Activated T-cell treated with anti-CD3 and anti-CD28 coated beads, Interleukin-2, amount 50 U/mL, for 4 hours (primary cell): ENCODE results near the gene CITED4. TPM values are rescaled to one million over a fixed set of nuclear protein-coding genes. Genes with fewer than 3 reads are reported as not detected.

Experiments used
- ATAC-seq, 2 donors: fragments of 200-7000 bp; cut with Tn5 transposase; one replicate each; pipeline ENCODE4 v1.10.0; 2021
- DNase-seq: peaks from one replicate; pipeline ENCODE4 v3.0.0-alpha.2; 2020
- H3K27me3 Mint-ChIP-seq: one replicate; pipeline ENCODE4 v1.8.0; 2021; ENCODE audit warnings: low read depth, mixed read lengths
- H3K36me3 Mint-ChIP-seq: one replicate; pipeline ENCODE4 v1.8.0; 2022; ENCODE audit warnings: mixed read lengths; ENCODE audit not compliant: insufficient read depth
- H3K4me1 Mint-ChIP-seq: one replicate; pipeline ENCODE4 v1.8.0; 2021; ENCODE audit warnings: low read depth, mixed read lengths
- H3K4me3 Mint-ChIP-seq: one replicate; pipeline ENCODE4 v1.8.0; 2021; ENCODE audit warnings: mild to moderate bottlenecking, moderate library complexity, mixed read lengths
- H3K9me3 Mint-ChIP-seq: one replicate; pipeline ENCODE4 v1.8.0; 2021; ENCODE audit warnings: mixed read lengths
- total RNA-seq, 3 donors: library from RNA; stranded (reverse); gene quantifications; one replicate each; pipeline ENCODE4 v1.2.1, GENCODE V29; 2021

The CITED4 gene
- total RNA-seq, 3 donors from 2014 or later: 3.1 to 3.5 (median 3.2) TPM

GRCh38 chr1:40838980-40839942, 22.9 kb downstream of the CITED4 start:
- Mint-ChIP-seq H3K9me3 (peaks cover 9% of the 10 kb centered on the region), H3K4me3 (no peak overlapping the region), H3K36me3 (no peaks in the 10 kb centered on the region), H3K27me3 (no peaks in the 10 kb centered on the region), H3K4me1 (peaks cover 15% of the 10 kb centered on the region)
- ATAC-seq: no peak
- DNase-seq: no peak

DNA sequence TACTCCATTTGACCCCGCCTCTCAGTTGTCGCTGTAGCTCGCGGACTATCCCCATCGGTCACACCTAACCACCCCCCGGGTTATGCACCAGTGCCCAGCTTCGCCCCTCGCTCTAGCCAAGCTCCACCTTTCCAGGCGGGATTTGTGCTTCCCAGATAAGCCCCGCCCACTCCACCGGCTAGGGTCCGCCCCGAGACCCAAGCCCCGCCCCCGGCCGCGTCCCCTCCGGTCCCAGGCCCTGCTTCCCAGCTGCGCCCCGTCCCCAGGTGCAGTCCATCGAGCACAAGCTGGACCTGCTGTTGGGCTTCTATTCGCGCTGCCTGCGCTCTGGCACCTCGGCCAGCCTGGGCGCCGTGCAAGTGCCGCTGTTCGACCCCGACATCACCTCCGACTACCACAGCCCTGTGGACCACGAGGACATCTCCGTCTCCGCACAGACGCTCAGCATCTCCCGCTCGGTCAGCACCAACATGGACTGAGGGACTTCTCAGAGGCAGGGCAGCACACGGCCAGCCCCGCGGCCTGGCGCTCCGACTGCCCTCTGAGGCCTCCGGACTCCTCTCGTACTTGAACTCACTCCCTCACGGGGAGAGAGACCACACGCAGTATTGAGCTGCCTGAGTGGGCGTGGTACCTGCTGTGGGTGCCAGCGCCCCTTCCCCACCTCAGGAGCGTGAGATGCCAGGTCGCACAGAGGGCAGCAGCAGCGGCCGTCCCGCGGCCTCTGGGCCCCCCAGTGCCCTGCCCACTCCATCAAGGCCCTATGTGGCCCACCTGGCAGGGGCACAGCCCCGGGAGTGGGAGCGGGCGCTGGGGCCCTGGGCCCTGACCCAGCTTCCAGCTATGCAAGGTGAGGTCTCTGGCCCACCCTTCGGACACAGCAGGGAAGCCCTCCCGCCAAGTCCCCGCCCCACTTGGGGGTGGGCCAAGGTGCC, 23.9 kb downstream of the CITED4 start:
- DNase-seq (no peak), ATAC-seq (no peak)
- H3K4me3 Mint-ChIP-seq: no peak overlapping the region
- H3K4me1 Mint-ChIP-seq: peaks cover 15% of the 10 kb centered on the region
- H3K9me3 Mint-ChIP-seq: peaks cover 9% of the 10 kb centered on the region
- H3K27me3 Mint-ChIP-seq: no peaks in the 10 kb centered on the region
- no peaks in the 10 kb centered on the region for H3K36me3 Mint-ChIP-seq

DNA sequence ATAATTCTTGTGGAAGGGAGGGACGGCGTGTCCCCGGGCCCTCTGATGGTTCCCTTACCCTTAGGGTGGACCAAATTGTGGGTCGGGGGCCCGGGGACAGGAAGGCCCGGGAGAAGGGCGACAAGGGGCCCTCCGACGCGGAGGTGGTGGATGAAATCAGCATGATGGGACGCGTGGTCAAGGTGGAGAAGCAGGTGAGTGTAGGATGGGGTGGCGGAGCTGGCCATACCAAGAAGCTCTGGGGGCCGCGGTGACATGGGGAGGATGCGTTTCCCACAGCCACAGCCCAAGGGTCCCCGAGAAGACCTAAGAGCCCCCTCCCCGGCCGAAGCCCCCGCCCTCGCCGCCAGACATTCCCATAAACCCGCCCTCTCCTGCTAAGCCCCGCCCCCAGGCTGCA, 24.6 kb downstream of the CITED4 start:
- no peak overlapping the region for H3K4me3 Mint-ChIP-seq
- no peaks in the 10 kb centered on the region for H3K27me3 Mint-ChIP-seq
- H3K9me3 Mint-ChIP-seq: peaks cover 4% of the 10 kb centered on the region
- ATAC-seq (no peak), DNase-seq (no peak)
- H3K4me1 Mint-ChIP-seq: peaks cover 15% of the 10 kb centered on the region
- no peaks in the 10 kb centered on the region for H3K36me3 Mint-ChIP-seq

GRCh38 chr1:40836283-40836682, 25.9 kb downstream of the CITED4 start:
- H3K9me3 Mint-ChIP-seq: no peaks in the 10 kb centered on the region
- no peaks in the 10 kb centered on the region for H3K36me3 Mint-ChIP-seq
- peaks cover 13% of the 10 kb centered on the region for H3K4me1 Mint-ChIP-seq
- H3K27me3 Mint-ChIP-seq: no peaks in the 10 kb centered on the region
- DNase-seq: no peak
- no peak overlapping the region for H3K4me3 Mint-ChIP-seq
- no peak for ATAC-seq

GRCh38 chr1:40834968-40835545, 27.1 kb downstream of the CITED4 start:
- Mint-ChIP-seq H3K9me3 (no peaks in the 10 kb centered on the region), H3K4me3 (no peak overlapping the region), H3K36me3 (no peaks in the 10 kb centered on the region), H3K27me3 (no peaks in the 10 kb centered on the region), H3K4me1 (peaks cover under 1% of the 10 kb centered on the region)
- no peak for ATAC-seq
- DNase-seq: no peak

DNA sequence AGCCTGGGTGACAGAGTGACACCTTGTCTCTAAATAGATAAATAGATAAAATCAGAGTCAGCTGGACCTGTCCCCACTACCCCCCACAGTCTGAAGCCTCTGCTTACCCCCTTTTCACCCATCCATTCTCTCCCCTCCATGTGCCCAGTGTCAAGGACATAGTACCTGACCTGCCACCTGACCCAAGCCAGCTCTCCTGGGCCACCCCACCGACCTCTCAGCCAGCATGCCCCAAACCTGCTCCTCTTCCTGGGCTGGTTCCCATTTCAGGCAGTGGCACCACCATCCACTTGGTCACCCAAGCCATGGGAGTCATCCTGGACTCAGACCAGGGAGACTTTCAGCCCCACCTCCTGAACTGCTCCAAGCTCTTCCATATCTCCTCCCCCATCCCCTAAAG, 28.2 kb downstream of the CITED4 start:
- H3K27me3 Mint-ChIP-seq: no peaks in the 10 kb centered on the region
- no peaks in the 10 kb centered on the region for H3K4me1 Mint-ChIP-seq
- H3K4me3 Mint-ChIP-seq: no peak overlapping the region
- H3K36me3 Mint-ChIP-seq: no peaks in the 10 kb centered on the region
- no peak for DNase-seq
- no peaks in the 10 kb centered on the region for H3K9me3 Mint-ChIP-seq
- ATAC-seq: no peak

DNA sequence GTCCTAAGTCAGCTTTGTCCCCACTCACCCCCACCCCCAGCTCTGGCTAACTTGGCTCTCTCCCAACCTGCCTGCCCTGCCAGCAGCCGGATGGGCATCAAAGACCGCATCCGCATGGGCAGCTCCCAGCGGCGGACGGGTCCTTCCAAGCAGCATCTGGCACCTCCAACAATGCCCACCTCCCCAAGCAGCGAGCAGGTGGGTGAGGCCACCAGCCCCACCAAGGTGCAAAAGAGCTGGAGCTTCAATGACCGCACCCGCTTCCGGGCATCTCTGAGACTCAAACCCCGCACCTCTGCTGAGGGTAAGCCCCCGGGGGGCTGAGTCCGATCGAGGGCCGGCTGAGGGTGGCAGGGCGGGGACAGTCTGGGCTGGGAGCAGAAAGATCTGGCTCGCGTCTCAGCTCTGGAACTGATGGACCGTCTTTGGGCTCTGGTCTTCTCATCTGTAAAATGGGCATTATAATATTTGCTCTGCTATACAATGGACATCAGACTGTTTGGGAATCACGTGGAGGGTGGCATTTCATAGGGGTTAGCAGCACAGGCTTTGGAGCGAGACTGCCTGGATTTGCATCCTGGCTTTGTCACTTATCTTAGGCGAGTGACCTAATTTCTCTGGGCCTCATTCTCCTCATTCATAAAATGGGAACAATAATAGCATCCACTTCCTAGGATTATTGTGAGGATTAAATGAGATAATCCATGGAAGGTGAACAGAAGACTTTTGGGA, 31.0 kb downstream of the CITED4 start:
- Mint-ChIP-seq H3K4me1 (peaks cover 4% of the 10 kb centered on the region), H3K4me3 (no peak overlapping the region), H3K27me3 (no peaks in the 10 kb centered on the region), H3K9me3 (no peaks in the 10 kb centered on the region), H3K36me3 (no peaks in the 10 kb centered on the region)
- no peak for DNase-seq
- no peak for ATAC-seq

DNA sequence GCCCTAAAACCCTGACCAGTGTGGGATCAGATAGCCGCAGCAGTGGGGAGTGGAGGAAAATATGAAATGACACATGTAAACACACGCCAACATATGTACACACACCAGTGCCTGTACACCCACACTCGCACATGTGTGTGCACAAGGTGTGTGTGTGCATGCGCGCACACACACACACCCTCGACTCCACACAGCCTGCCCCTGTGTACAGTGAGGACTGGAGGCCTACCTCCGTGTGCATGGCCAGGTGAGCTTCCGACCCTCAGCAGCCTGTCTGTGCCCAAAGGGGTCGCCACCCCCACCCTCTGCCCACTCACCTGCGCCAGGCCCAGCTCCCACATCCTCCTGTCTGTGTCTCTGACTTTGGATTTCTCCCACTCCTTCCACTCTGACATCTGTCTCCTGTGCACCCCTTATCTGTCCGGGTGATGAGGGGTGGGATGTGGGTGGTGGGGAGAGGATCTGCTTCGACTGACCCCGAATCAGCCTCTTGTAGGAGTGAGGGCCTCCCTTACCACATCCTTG, 31.7 kb downstream of the CITED4 start:
- H3K9me3 Mint-ChIP-seq: no peaks in the 10 kb centered on the region
- H3K27me3 Mint-ChIP-seq: no peaks in the 10 kb centered on the region
- no peaks in the 10 kb centered on the region for H3K36me3 Mint-ChIP-seq
- ATAC-seq: no peak
- H3K4me3 Mint-ChIP-seq: no peak overlapping the region
- no peak for DNase-seq
- H3K4me1 Mint-ChIP-seq: peaks cover 8% of the 10 kb centered on the region

DNA sequence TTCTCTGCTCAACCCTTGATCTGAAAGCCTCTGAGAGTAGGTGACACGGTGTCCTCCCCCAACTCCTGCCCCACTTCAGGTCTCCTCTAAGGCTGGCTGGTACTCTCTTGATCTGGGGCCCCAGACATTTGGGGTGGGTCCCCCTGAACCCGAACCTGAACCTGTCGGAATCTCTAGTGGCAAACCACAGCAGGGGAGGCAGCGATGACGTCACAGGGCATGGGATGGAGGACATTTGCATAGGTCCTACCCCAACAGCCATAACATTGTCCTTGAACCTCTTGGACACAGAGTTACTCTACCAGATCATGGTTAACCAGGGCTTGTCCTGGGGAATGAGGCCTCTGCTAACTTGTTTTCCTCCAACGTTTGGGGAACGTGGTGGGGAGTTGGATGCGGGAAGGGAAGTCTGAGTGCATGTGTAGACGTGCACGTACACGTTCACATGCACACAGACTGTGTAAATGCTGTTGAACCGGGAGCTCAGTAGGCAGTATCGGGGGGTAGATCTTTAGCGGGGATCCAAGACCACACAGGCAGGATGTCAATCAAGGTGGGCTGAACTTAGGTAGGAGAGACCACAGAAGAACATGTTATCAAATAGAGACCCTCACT, 32.4 kb downstream of the CITED4 start:
- no peaks in the 10 kb centered on the region for H3K36me3 Mint-ChIP-seq
- DNase-seq (no peak), ATAC-seq (no peak)
- no peaks in the 10 kb centered on the region for H3K27me3 Mint-ChIP-seq
- peaks cover 15% of the 10 kb centered on the region for H3K4me1 Mint-ChIP-seq
- no peak overlapping the region for H3K4me3 Mint-ChIP-seq
- H3K9me3 Mint-ChIP-seq: no peaks in the 10 kb centered on the region

DNA sequence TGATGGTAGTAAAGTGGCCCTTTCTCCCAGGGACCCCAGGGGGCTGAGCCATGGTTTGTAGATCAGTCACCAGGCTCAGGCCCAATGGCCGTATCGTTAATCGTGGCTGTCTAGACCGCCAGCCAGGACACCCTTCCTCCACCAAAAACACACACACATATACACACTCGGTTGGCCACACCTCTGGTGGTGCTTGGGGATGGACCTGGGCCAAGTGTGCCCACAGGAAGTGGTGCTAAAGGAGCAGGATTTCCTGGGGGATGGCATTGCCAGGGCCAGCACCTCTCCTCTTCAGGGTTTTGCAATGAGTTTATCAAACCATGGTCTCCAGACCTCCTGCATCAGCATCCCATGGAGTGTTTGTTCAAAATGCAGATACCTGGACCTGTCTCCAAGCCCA, 36.2 kb downstream of the CITED4 start:
- H3K36me3 Mint-ChIP-seq: no peaks in the 10 kb centered on the region
- H3K27me3 Mint-ChIP-seq: no peaks in the 10 kb centered on the region
- ATAC-seq (no peak), DNase-seq (no peak)
- no peak overlapping the region for H3K4me3 Mint-ChIP-seq
- H3K4me1 Mint-ChIP-seq: peaks cover 17% of the 10 kb centered on the region
- H3K9me3 Mint-ChIP-seq: no peaks in the 10 kb centered on the region

DNA sequence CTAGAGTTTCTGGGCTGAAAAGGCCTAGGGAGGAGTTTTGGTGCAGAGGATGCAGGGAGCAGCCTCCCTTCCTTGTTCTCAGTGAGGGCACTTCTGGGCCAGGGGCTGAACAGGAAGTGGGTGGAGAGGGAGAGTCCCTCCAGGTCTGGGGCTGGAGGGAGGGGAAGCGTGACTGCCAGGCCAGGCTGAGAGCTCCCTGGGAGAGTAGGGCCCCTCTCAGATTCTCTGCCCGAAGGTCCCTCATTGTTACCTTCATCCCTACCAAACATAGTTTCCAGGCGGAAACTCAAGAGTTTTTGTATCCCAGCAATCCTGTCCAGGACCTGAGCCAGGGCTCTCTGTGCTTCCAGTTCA, 36.8 kb downstream of the CITED4 start:
- DNase-seq (no peak), ATAC-seq (peak in 1 of 2 donors; percentile 38)
- Mint-ChIP-seq H3K4me1 (peaks cover 17% of the 10 kb centered on the region), H3K4me3 (no peak overlapping the region), H3K27me3 (no peaks in the 10 kb centered on the region), H3K36me3 (no peaks in the 10 kb centered on the region), H3K9me3 (no peaks in the 10 kb centered on the region)

- H3K36me3 Mint-ChIP-seq: no peaks in the 10 kb centered on the region
- peaks cover 17% of the 10 kb centered on the region for H3K4me1 Mint-ChIP-seq
- ATAC-seq (no peak), DNase-seq (no peak)
- H3K4me3 Mint-ChIP-seq: no peak overlapping the region
- no peaks in the 10 kb centered on the region for H3K9me3 Mint-ChIP-seq
- no peaks in the 10 kb centered on the region for H3K27me3 Mint-ChIP-seq
Observed at GRCh38 chr1:40824591-40825434, 37.4 kb downstream of the CITED4 start.

- no peaks in the 10 kb centered on the region for H3K36me3 Mint-ChIP-seq
- DNase-seq: no peak
- no peak overlapping the region for H3K4me3 Mint-ChIP-seq
- H3K4me1 Mint-ChIP-seq: peaks cover 21% of the 10 kb centered on the region
- no peaks in the 10 kb centered on the region for H3K9me3 Mint-ChIP-seq
- ATAC-seq: no peak
- H3K27me3 Mint-ChIP-seq: no peaks in the 10 kb centered on the region
Observed at GRCh38 chr1:40823983-40824382, 38.2 kb downstream of the CITED4 start.
